SK-N-SH (cell line): ENCODE measurements around the gene KCNN3. TPM values are rescaled to one million over a fixed set of nuclear protein-coding genes. Genes with fewer than 3 reads are reported as not detected.
A peak's percentile ranks its signal among the peaks of the same experiment; 100 is the strongest.

Experiments used
- CTCF ChIA-PET: fragments of 300-600, 350-600 bp; formaldehyde crosslinking; extraction: SDS; loops from one replicate; lab custom pipeline; 2021; lab: Yijun Ruan, JAX
- POLR2A ChIA-PET: fragments of 350-600 bp; sonication (Branson Sonifier 250); formaldehyde crosslinking; extraction: SDS; loops from one replicate; lab custom pipeline; 2020; ENCODE audit warnings: antibody characterized with exemption, inconsistent platforms; lab: Yijun Ruan, JAX
- DNase-seq: peaks from one replicate; pipeline ENCODE4 v3.0.0; 2012
- H2AFZ ChIP-seq: fragments of 200-600 bp; sonication (generic); 2 replicates; pipeline ENCODE4 v1.8.1; 2016; ENCODE audit warnings: antibody characterized with exemption, mild to moderate bottlenecking, low read depth
- H3F3A ChIP-seq: fragments of 200-600 bp; sonication (generic); replicated peaks from 2 replicates; pipeline ENCODE3; 2016; ENCODE audit warnings: antibody characterized with exemption, mild to moderate bottlenecking; ENCODE audit not compliant: insufficient read depth
- H3K27ac ChIP-seq, 2 experiments: fragments of 200-500 bp in 1 of 2; fragments of 200-600 bp in 1 of 2; sonication (Bioruptor generic) in 1 of 2; sonication (generic), shearing (Covaris generic) in 1 of 2; 2 replicates each; pipeline versions ENCODE4 v1.5.1 to v1.6.1; 2014 to 2016; ENCODE audit warnings: low read depth in 2 of 2, inconsistent platforms in 1 of 2, low read length in 1 of 2, mild to moderate bottlenecking in 1 of 2, mixed read lengths in 1 of 2
- H3K27me3 ChIP-seq: fragments of 200-600 bp; sonication (generic), shearing (Covaris generic); 2 replicates; pipeline ENCODE4 v1.6.1; 2016; ENCODE audit warnings: mixed run types; ENCODE audit not compliant: insufficient read depth
- H3K36me3 ChIP-seq, 2 experiments: fragments of 200-500 bp in 1 of 2; fragments of 200-600 bp in 1 of 2; sonication (Bioruptor generic) in 1 of 2; sonication (generic) in 1 of 2; replicated peaks in 1 of 2; 2 replicates each; pipeline versions ENCODE3 to v1.5.1; 2014 to 2016; ENCODE audit warnings: low read length in 1 of 2, mild to moderate bottlenecking in 1 of 2; ENCODE audit not compliant: insufficient read depth in 2 of 2, control insufficient read depth in 1 of 2
- H3K4me1 ChIP-seq, 2 experiments: fragments of 200-500 bp in 1 of 2; fragments of 200-600 bp in 1 of 2; sonication (Bioruptor generic) in 1 of 2; sonication (generic), shearing (Covaris generic) in 1 of 2; 2 replicates each; pipeline versions ENCODE4 v1.5.1 to v1.6.1; 2014 to 2016; ENCODE audit warnings: low read depth in 1 of 2, low read length in 1 of 2, mixed run types in 1 of 2; ENCODE audit not compliant: insufficient read depth in 2 of 2, control insufficient read depth in 1 of 2
- H3K4me2 ChIP-seq: fragments of 200-600 bp; sonication (generic), shearing (Covaris generic); 2 replicates; pipeline ENCODE4 v1.6.1; 2017; ENCODE audit warnings: mixed run types
- H3K4me3 ChIP-seq, 2 experiments: fragments of 200-500 bp in 1 of 2; fragments of 200-600 bp in 1 of 2; sonication (Bioruptor generic) in 1 of 2; sonication (generic), shearing (Covaris generic) in 1 of 2; 2 replicates each; pipeline versions ENCODE4 v1.5.1 to v1.8.1; 2014 to 2016; ENCODE audit warnings: low read depth in 2 of 2, inconsistent platforms in 1 of 2, low read length in 1 of 2, mild to moderate bottlenecking in 1 of 2, mixed read lengths in 1 of 2, moderate library complexity in 1 of 2
- H3K79me2 ChIP-seq: fragments of 200-600 bp; sonication (generic); 2 replicates; pipeline ENCODE4 v1.8.1; 2017; ENCODE audit warnings: mild to moderate bottlenecking; ENCODE audit not compliant: insufficient read depth
- H3K9ac ChIP-seq: fragments of 200-600 bp; sonication (generic); 2 replicates; pipeline ENCODE4 v1.6.1; 2017; ENCODE audit warnings: mixed run types
- H3K9me2 ChIP-seq: fragments of 200-600 bp; sonication (generic); 2 replicates; pipeline ENCODE4 v1.6.1; 2017; ENCODE audit warnings: mixed run types
- H3K9me3 ChIP-seq: fragments of 200-600 bp; sonication (generic); 2 replicates; pipeline ENCODE4 v1.6.1; 2017; ENCODE audit warnings: mixed run types, mild to moderate bottlenecking, moderate library complexity
- H4K20me1 ChIP-seq: fragments of 200-600 bp; sonication (generic); 2 replicates; pipeline ENCODE4 v1.6.1; 2017; ENCODE audit warnings: mild to moderate bottlenecking, mixed run types; ENCODE audit not compliant: insufficient read depth
- CTCF ChIP-seq: fragments of 200-600 bp; sonication (generic); IDR thresholded peaks from 2 replicates; pipeline ENCODE4 v1.6.1; 2017; ENCODE audit warnings: antibody characterized with exemption, mild to moderate bottlenecking, moderate library complexity
- ELF1 ChIP-seq: IDR thresholded peaks from 2 replicates; pipeline ENCODE4 v1.4.0; 2012
- EP300 ChIP-seq, 2 experiments: IDR thresholded peaks; 2 replicates each; pipeline versions ENCODE4 v1.4.0 to v1.6.1; 2012; ENCODE audit warnings: borderline replicate concordance in 1 of 2, low read depth in 1 of 2, low read length in 1 of 2
- FOXJ3 ChIP-seq: sonication (generic); formaldehyde crosslinking; IDR thresholded peaks from 2 replicates; pipeline ENCODE4 v1.5.1; 2020; ENCODE audit warnings: mild to moderate bottlenecking, missing genetic modification reagents
- GABPA ChIP-seq: IDR thresholded peaks from 2 replicates; pipeline ENCODE4 v1.4.0; 2012; ENCODE audit warnings: low read depth, mild to moderate bottlenecking
- GATA2 ChIP-seq: sonication (generic); formaldehyde crosslinking; IDR thresholded peaks from 2 replicates; pipeline ENCODE4 v1.5.0; 2020; ENCODE audit warnings: mild to moderate bottlenecking, missing genetic modification reagents
- IRF3 ChIP-seq: fragments of 150-350 bp; IDR thresholded peaks from 2 replicates; pipeline ENCODE4 v1.6.1; 2016; ENCODE audit warnings: mild to moderate bottlenecking, low read depth, low read length
- JUND ChIP-seq: IDR thresholded peaks from 2 replicates; pipeline ENCODE4 v1.4.0; 2012
- MAX ChIP-seq: IDR thresholded peaks from 2 replicates; pipeline ENCODE4 v1.4.0; 2012; ENCODE audit warnings: low read depth
- MXI1 ChIP-seq: IDR thresholded peaks from 2 replicates; pipeline ENCODE4 v1.6.1; 2012; ENCODE audit warnings: mild to moderate bottlenecking, low read depth, low read length, improper control_type of control experiment
- NRF1 ChIP-seq: IDR thresholded peaks from 2 replicates; pipeline ENCODE4 v1.6.1; 2012; ENCODE audit warnings: low read depth, mild to moderate bottlenecking, low read length
- POLR2AphosphoS5 ChIP-seq: IDR thresholded peaks from 2 replicates; pipeline ENCODE4 v1.6.1; 2012; ENCODE audit warnings: low read depth, low read length
- RAD21 ChIP-seq: IDR thresholded peaks from 2 replicates; pipeline ENCODE4 v1.6.1; 2012; ENCODE audit warnings: mild to moderate bottlenecking, low read length
- REST ChIP-seq: IDR thresholded peaks from 2 replicates; pipeline ENCODE4 v1.6.1; 2012; ENCODE audit warnings: mild to moderate bottlenecking, low read depth, low read length, moderate library complexity
- SMC3 ChIP-seq: IDR thresholded peaks from 2 replicates; pipeline ENCODE4 v1.6.1; 2012; ENCODE audit warnings: low read depth, low read length, improper control_type of control experiment
- TAF1 ChIP-seq: IDR thresholded peaks from 2 replicates; pipeline ENCODE4 v1.6.1; 2012; ENCODE audit warnings: low read depth, mild to moderate bottlenecking, low read length, moderate library complexity, borderline replicate concordance
- TCF12 ChIP-seq: IDR thresholded peaks from 2 replicates; pipeline ENCODE4 v1.4.0; 2012
- YY1 ChIP-seq: IDR thresholded peaks from 2 replicates; pipeline ENCODE4 v1.4.0; 2012; ENCODE audit warnings: low read depth, mild to moderate bottlenecking
- WGBS: methylation state at CpG from one replicate; pipeline ENCODE4 v1.1.6; 2017; ENCODE audit warnings: low lambda C conversion rate; 5-methylcytosine and 5-hydroxymethylcytosine counted together
- polyA plus RNA-seq, 3 experiments: library from polyadenylated mRNA; depleted of rRNA; stranded (reverse); fragments of >200 nt; gene quantifications; 2 replicates each; pipeline ENCODE4 v1.2.3, GENCODE V29; 2012

Gene KCNN3
- polyA plus RNA-seq, 1 of the 3 experiments (the other 2 are of a cell fraction) = 0.16 TPM

GRCh38 chr1:154717528-154717924, 152.6 kb downstream of the KCNN3 start:
- DNase-seq = peak; percentile 44
- H3K4me3 ChIP-seq = no peak overlapping the region
- H3K27ac ChIP-seq = peak overlapping the region in 1 of 2 experiments; percentile 11; a peak in 1 of 4 replicates
- no peaks in the 10 kb centered on the region for H3K79me2 ChIP-seq
- H3K4me2 ChIP-seq = no peak overlapping the region
- WGBS = 39% methylated on average over 7 of the region's 7 CpGs
- no peaks in the 10 kb centered on the region for H4K20me1 ChIP-seq
- no peaks in the 10 kb centered on the region for H3K9me2 ChIP-seq
- no peaks in the 10 kb centered on the region for H3F3A ChIP-seq
- no peak overlapping the region for H2AFZ ChIP-seq
- POLR2A ChIA-PET = no interaction called here
- H3K9me3 ChIP-seq = no peaks in the 10 kb centered on the region
- no peak overlapping the region for H3K9ac ChIP-seq
- H3K27me3 ChIP-seq = no peaks in the 10 kb centered on the region
- TF ChIP-seq RAD21 (no peak; the same call in 1 of the 2 replicates), SMC3 (no peak), TAF1 (no peak), YY1 (no peak), GATA2 (peak; percentile 86), JUND (no peak), EP300 (IDR thresholded peaks at IDR 0.05; ENCODE audit: borderline replicate concordance in 1 of 2, low read depth in 1 of 2, low read length in 1 of 2) (peak in 1 of 2 experiments; percentile 47; a peak in 1 of 4 replicates), MAX (no peak), MXI1 (no peak), POLR2AphosphoS5 (no peak), IRF3 (no peak), REST (no peak), ELF1 (no peak), FOXJ3 (CRISPR knock-in tag) (0 out of 2 replicates have a peak, but pooled peaks have one; percentile 39), NRF1 (no peak), GABPA (no peak), CTCF (no peak), TCF12 (no peak)
- TF ChIP-seq, all 33 proteins: peak for 3
- CTCF ChIA-PET = interaction anchor here (1.1 to 2.5 kb wide), 6 partner anchors 11 to 161 kb away, joined by 3 to 9 read pairs (median 6); no protein-coding TSS in a partner anchor
- Histone ChIP-seq H3K36me3 (no peaks in the 10 kb centered on the region), H3K4me1 (peaks cover 0 to 27% of the 10 kb centered on the region in 2 experiments; a peak in 2 of 4 replicates)
